ENCODE results near the gene DNAJC5. TPM values are rescaled to one million over a fixed set of nuclear protein-coding genes. Genes with fewer than 3 reads are reported as not detected.

DNAJC5 gene
- total RNA-seq, 2 donors from 2014 or later = 44.4 to 66.6 TPM

GRCh38 chr20:63980806-63981728 lies 86.1 kb downstream of the DNAJC5 start, which contains the start of gene PRPF6:
PRPF6 (plus strand) TSS chr20:63981132; CDS start chr20:63981246, 114 bp downstream.
- H3K27ac ChIP-seq = peak within 1 kb of the TSS; percentile 73 to 75
- intact Hi-C loops (cut with DNase I) = no loop called here
- TF ChIP-seq POLR2A (IDR thresholded peaks at IDR 0.05) = no peak
- peak; percentile 99 for TF ChIP-seq POLR2AphosphoS5 (IDR thresholded peaks at IDR 0.05)
- TF ChIP-seq CTCF (IDR thresholded peaks at IDR 0.05) = peak; percentile 74 to 96 (median 88)
- no peaks in the 10 kb centered on the region for H3K27me3 ChIP-seq (replicated peaks; ENCODE audit: insufficient read depth)
- no peaks in the 10 kb centered on the region for H3K9me3 ChIP-seq
- H3K4me1 ChIP-seq (replicated peaks) = peaks cover 7% of the 10 kb centered on the region
- peak; percentile 90 for DNase-seq (ENCODE audit: low spot score)
- WGBS = 2% methylated on average over 72 of the region's 75 CpGs
- H3K36me3 ChIP-seq = peaks cover 0 to 7% of the 10 kb centered on the region in 2 donors
- H3K4me3 ChIP-seq = peak within 1 kb of the TSS; percentile 79

- H3K9me3 ChIP-seq = no peaks in the 10 kb centered on the region
- H3K27ac ChIP-seq = no peak overlapping the region
- H3K36me3 ChIP-seq = peaks cover 0 to 11% of the 10 kb centered on the region in 2 donors
- DNase-seq (ENCODE audit: low spot score) = no peak
- TF ChIP-seq CTCF (IDR thresholded peaks at IDR 0.05) = no peak
- TF ChIP-seq POLR2AphosphoS5 (IDR thresholded peaks at IDR 0.05) = no peak
- no peak for TF ChIP-seq POLR2A (IDR thresholded peaks at IDR 0.05)
- no peaks in the 10 kb centered on the region for H3K27me3 ChIP-seq (replicated peaks; ENCODE audit: insufficient read depth)
- no peak overlapping the region for H3K4me3 ChIP-seq
- 88% methylated on average over 14 of the region's 14 CpGs for WGBS
- peaks cover 7% of the 10 kb centered on the region for H3K4me1 ChIP-seq (replicated peaks)
- intact Hi-C loops (cut with DNase I) = no loop called here
Measured at GRCh38 chr20:63982937-63983336, 88.0 kb downstream of the DNAJC5 start.

MicroRNAs encoded within 50 kb of the gene (microRNA counts, 767-probe panel; counts per million panel counts)
- microRNA hsa-miR-1914-5p = 0 to 431 counts per million in 2 donors
- 0 to 431 counts per million in 2 donors for microRNA hsa-miR-647
- microRNA hsa-miR-941 = 431 to 927 counts per million in 2 donors

Small RNAs within 50 kb of the gene (microRNA-seq; reads per million reads assigned to microRNA genes)
- gene MIR1914 = not detected
- 0.34 reads per million for gene MIR647
- not detected for gene MIR941-1
- gene MIR941-2 = not detected
- gene MIR941-3 = not detected
- gene MIR941-4 = not detected
- gene MIR941-5 = not detected

Small RNAs within 50 kb of the gene (small RNA-seq; reads per million reads assigned to genes)
- 0 reads per million in 2 donors for gene MIR647
- 0 reads per million in 2 donors for gene MIR941-2
- gene MIR941-4 = 0 reads per million in 2 donors
- 0 to 0.65 reads per million in 2 donors for gene MIR941-5
- gene RNU1-134P = 0 reads per million in 2 donors

Other genes starting within 250 kb of the DNAJC5 start
- 10 to 100 TPM; 21.2 to 24.5 TPM for gene STMN3, start 241.7 kb upstream of the DNAJC5 start, total RNA-seq
- 10 to 100 TPM; 21.8 to 42.6 TPM for gene RTEL1, start 236.8 kb upstream of the DNAJC5 start, total RNA-seq
- gene TNFRSF6B, start 198.5 kb upstream of the DNAJC5 start, total RNA-seq = 10 to 100 TPM in 1 of 2 donors, 1 to 10 TPM in 1; 6.7 to 12.2 TPM
- gene ARFRP1, start 187.2 kb upstream of the DNAJC5 start, total RNA-seq = 10 to 100 TPM; 36.8 to 50.8 TPM
- 10 to 100 TPM; 29.3 to 55.5 TPM for gene ZGPAT, start 187.1 kb upstream of the DNAJC5 start, total RNA-seq
- 10 to 100 TPM; 35.0 to 44.4 TPM for gene LIME1, start 158.5 kb upstream of the DNAJC5 start, total RNA-seq
- 100 to 1,000 TPM; 140 to 155 TPM for gene SLC2A4RG, start 155.3 kb upstream of the DNAJC5 start, total RNA-seq
- 10 to 100 TPM in 1 of 2 donors, 1 to 10 TPM in 1; 7.9 to 12.2 TPM for gene ZBTB46, start 63.9 kb upstream of the DNAJC5 start, total RNA-seq
- 1 to 10 TPM in 1 of 2 donors, not detected in 1; 1.6 TPM for gene ABHD16B, start 33.6 kb upstream of the DNAJC5 start, total RNA-seq
- 100 to 1,000 TPM; 105 to 127 TPM for gene TPD52L2, start 29.9 kb upstream of the DNAJC5 start, total RNA-seq
- 10 to 100 TPM; 46.6 to 66.2 TPM for gene UCKL1, start 61.3 kb downstream of the DNAJC5 start, total RNA-seq
- gene ZNF512B, start 74.8 kb downstream of the DNAJC5 start, total RNA-seq = 10 to 100 TPM; 12.2 to 24.6 TPM
- gene SAMD10, start 84.5 kb downstream of the DNAJC5 start, total RNA-seq = 10 to 100 TPM in 1 of 2 donors, 1 to 10 TPM in 1; 6.0 to 14.7 TPM
- gene PRPF6, start 86.0 kb downstream of the DNAJC5 start, total RNA-seq = 10 to 100 TPM; 60.9 to 99.6 TPM
- 1 to 10 TPM in 1 of 2 donors, under 1 TPM in 1; 0.64 to 3.1 TPM for gene C20orf204, start 141.1 kb downstream of the DNAJC5 start, total RNA-seq
- 10 to 100 TPM in 1 of 2 donors, 1 to 10 TPM in 1; 4.7 to 12.8 TPM for gene SOX18, start 154.5 kb downstream of the DNAJC5 start, total RNA-seq
- gene TCEA2, start 168.1 kb downstream of the DNAJC5 start, total RNA-seq = 10 to 100 TPM; 45.0 to 69.5 TPM
- 10 to 100 TPM; 13.3 to 15.1 TPM for gene RGS19, start 184.4 kb downstream of the DNAJC5 start, total RNA-seq
- 1 to 10 TPM; 1.5 to 2.9 TPM for gene OPRL1, start 185.0 kb downstream of the DNAJC5 start, total RNA-seq
- gene LKAAEAR1, start 189.3 kb downstream of the DNAJC5 start, total RNA-seq = 10 to 100 TPM in 1 of 2 donors, not detected in 1; 10.2 TPM
- not detected for gene NPBWR2, start 212.4 kb downstream of the DNAJC5 start, total RNA-seq

All from prostate gland (tissue), 2 donors.